Activated gamma-delta T cell treated with anti-CD3 and anti-CD28 coated beads, Interleukin-2, amount 50 U/mL, for 16 hours (primary cell): ENCODE data around the gene FAM83D.

Experiments
- DNase-seq: peaks from one replicate; pipeline ENCODE4 v3.0.0-alpha.2; 2020; ENCODE audit warnings: low read depth

The FAM83D gene

DNA sequence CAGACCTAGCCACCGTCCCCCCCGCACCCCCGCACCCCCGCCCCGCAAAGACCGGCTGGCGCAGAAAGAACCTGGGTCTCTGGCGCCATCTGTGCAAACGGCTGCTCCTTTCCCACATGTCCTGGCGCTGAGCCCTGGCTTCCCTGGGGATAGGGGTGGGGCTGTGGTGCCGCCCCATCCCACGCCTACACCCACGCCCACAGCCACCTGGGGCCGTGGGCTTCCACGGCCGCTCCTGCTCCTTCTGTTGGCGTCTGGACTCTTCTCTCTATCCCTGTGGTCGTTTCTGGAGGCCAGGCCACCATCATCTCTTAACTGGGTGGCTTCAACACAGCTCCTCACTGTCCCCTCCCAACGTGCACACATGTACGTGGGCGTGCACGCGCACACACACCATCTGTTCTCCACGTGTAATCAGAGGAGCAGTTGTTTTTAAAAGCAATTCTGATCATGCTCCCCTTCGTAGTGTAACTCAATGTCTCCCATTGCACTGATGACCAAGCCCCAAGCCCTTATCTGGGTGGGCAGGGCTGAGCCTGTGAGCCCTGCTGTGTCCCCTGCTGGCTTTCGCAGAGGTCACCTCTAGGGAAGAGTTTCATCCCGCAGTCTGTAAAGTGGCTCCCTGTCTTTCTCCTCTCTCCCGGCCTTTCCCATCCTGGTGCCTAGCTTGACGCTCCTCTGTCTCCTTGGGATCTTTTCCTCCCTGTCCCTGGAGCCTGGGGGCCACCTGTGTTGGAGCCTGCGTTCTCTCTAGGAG lies 31.9 kb upstream of the FAM83D start:
- no peak for DNase-seq

- DNase-seq = no peak
Measured at GRCh38 chr20:38895098-38895949, 30.9 kb upstream of the FAM83D start.

DNA sequence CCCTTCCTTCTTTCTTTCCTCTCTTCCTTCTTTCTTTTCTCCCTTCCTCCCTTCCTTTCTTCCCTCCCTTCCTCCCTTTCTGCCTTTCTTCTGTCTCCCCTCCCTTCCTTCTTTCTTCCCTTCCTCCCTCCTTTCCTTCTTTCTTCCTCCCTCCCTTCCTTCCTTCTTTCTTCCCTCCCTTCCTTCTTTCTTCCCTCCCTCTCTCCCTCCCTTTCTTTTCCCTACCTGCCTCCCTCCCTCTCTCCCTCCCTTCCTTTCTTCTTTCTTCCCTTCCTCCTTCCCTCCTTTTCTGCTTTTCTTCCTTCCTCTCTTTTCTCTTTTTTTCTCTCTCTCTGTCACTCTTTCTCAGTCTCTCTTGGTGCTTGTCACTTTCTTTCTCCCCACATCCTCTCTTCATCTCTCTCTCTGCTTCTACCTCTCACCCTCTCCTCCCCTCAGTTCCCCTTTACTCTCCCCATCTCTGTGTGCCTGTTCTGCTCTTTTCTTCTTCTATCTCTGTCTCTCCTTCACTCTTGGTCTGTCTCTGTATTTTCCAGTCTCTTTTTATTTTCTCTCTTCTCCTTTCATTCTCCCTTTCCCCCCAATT lies 30.1 kb upstream of the FAM83D start:
- DNase-seq = no peak

DNA sequence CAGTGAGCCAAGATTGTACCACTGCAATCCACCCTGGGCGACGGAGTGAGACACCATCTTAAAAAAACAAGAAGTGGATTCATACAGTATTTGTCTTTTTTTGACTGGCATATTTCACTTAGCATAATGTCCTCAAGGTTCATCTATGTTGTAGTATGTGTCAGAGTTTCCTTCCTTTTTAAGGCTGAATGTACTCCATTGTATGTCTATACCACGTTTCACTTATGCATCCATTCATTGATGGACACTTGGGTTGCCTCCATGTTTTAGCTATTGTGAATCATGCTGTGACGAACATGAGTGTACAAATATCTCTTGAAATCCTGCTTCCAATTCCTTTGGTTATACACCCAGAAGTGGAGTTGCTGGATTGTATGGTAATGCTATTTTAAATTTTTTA lies 28.9 kb upstream of the FAM83D start:
- DNase-seq = no peak

- DNase-seq = no peak
Measured at GRCh38 chr20:38900606-38901005, 25.6 kb upstream of the FAM83D start.

- no peak for DNase-seq
Measured at GRCh38 chr20:38902601-38903000, 23.6 kb upstream of the FAM83D start.

DNA sequence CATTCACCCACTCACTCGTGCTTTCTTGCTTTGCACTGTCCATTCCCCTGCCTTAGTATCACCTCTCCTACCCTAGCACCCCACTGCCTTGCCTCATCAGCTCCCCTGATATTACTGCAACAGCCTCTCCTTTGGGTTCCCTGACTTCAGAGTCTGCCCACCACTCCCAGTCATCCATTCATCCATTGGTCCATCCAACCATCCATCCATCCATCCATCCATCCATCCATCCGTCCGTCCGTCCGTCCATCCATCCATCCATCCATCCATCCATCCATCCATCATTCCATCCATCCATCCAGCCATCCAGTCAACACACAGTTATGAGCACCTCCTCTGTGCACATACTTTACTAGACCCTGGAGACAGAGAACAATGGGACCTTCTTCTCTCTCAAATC lies 22.9 kb upstream of the FAM83D start:
- DNase-seq = no peak

GRCh38 chr20:38905375-38905774 lies 20.8 kb upstream of the FAM83D start:
- DNase-seq = no peak

DNA sequence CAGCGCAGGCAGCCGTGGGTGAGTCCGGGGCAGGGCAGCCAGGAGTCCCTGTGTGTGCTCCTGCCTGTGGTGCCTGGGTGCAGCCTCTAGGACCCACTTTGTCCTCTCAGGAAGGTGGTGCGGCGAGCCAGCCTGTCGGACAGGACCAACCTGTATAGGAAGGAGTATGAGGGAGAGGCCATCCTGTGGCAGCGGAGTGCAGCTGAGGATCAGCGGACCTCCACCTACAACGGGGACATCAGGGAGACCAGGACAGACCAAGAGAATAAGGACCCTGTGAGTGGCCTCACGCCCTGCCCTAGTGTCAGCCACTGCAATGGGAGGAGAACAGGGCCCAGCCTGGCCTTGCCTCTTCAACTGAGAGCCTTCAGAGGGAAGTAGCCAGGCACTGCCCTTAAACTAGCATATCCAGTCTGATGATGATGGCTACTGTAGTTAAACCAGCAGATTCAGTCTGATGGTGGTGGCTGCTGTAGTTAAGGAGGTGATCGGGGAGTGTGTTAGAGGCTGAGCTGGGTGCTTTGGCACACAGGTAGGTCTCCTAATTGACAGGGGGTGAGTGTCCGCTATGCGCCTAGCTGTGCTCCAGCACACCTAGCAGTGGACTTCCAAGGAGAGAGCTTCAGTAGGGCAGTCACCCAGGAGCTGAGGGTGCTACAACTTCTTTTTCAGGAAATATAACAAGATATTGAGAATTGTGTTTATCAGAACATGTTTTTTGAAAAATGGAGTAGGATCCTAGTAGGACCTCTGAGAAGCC lies 18.1 kb upstream of the FAM83D start:
- no peak for DNase-seq

GRCh38 chr20:38915355-38915754 lies 10.9 kb upstream of the FAM83D start:
- no peak for DNase-seq

DNA sequence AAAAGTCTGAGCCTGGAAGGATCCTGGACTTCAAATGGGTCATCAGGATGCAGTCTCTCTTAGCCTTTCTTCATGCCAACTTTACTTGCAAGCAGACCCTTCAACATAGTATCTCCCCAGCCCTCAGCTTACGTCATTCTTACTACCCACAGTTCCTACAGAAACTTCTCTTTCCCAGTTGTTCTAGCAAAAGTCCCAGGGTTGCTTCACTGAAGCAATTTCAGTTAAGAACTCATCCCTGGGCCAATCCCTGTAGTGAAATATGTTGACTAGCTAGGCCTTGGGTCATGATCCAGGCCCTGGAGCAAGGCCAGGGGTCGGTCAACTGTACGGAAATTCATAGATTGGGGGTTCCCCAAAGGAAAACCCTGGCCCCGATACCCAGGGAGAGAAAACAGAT lies 8.6 kb upstream of the FAM83D start:
- no peak for DNase-seq

- DNase-seq = no peak
Measured at GRCh38 chr20:38918172-38918571, 8.0 kb upstream of the FAM83D start.

DNA sequence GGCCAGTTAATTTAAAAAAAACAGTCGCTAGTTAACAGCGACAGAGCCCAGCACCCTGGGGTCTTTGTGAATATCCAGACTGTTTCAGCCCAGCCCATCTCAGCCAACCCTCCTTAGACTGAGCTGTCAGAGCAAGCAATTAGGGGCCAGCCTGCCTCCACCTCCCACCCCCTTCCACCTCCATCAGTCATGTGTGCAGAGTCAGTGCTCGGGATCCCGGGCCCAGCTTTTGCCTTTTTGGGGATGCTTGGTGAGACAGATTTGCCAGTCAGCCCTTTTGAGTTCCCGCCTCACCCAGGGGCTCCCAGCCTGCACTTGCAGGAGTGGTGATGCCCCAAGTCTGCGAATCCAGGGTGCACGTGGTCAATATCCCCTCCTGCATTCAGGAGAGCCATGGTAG lies 6.5 kb upstream of the FAM83D start:
- no peak for DNase-seq

DNA sequence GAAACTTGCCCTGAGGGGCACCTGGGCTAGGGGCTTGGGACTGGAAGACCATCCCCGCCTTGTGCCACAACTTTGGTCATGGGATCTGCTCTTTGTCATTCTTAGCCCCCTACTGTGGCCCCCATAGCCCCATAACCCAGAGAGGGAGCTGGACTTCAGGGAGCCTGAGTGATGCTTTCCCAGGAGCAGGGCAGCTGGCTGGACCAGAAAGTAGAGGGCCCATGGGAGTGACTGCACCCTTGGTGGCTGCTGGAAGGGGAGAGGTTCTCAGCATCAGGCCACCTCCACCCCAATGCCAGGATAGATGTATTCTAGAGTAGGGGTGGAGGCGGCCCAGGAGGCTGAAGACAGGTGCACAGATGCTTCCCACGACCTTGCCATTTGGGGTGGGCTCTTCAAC lies 5.8 kb upstream of the FAM83D start:
- DNase-seq = no peak

GRCh38 chr20:38920851-38921250 lies 5.4 kb upstream of the FAM83D start:
- no peak for DNase-seq

DNA sequence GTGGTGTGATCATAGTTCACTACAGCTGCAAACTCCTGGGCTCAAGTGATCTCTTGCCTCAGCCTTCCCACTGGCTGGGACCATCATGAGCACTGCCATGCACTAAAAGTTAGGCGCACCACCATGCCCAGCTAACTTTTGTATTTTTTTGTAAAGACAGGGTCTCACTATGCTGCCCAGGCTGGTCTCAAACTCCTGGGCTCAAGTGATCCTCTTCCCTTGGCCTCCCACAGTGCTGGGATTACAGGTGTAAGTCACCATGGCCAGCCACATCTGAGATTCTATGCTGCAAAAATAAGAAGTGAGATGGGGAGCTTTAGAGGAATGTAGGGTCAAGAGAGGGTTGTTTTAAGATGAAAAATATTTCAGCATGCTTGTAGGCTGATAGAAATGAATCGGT lies 1.5 kb upstream of the FAM83D start:
- no peak for DNase-seq

- DNase-seq = no peak
Measured at GRCh38 chr20:38926934-38927616, 858 bp downstream of the FAM83D start.

- DNase-seq = no peak
Measured at GRCh38 chr20:38927902-38928578, 1.8 kb downstream of the FAM83D start.

DNA sequence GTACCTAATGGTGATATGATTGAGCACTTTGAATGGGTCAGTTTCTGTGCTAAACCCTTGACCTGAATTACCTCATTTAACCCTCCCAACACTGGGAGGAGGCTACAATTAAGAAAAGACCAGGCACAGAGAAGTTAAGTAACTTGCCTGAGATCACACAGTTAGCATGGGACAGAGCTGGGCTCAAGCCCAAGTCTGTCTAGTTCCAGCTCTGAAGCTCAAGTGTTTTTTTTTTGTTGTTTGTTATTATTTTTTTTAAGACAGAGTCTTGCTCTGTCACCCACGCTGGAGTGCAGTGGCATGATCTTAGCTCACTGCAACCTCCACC lies 4.0 kb downstream of the FAM83D start:
- no peak for DNase-seq

DNA sequence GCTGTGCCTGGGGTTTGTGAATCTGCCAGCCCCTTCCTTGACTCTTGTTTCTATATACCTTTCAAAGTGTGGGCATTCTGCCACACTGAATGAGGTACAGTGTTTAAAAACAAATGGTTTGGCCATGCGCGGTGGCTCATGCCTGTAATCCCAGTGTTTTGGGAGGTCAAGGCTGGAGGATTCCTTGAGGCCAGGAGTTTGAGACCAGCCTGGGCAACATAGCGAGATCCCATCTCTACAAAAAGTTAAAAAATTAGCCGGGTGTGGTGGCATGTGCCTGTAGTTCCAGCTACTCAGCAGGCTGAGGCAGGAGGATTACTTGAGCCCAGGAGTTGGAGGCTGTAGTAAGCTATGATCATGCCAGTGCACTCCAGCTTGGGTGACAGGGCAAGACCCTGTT lies 5.8 kb downstream of the FAM83D start:
- DNase-seq = no peak

DNA sequence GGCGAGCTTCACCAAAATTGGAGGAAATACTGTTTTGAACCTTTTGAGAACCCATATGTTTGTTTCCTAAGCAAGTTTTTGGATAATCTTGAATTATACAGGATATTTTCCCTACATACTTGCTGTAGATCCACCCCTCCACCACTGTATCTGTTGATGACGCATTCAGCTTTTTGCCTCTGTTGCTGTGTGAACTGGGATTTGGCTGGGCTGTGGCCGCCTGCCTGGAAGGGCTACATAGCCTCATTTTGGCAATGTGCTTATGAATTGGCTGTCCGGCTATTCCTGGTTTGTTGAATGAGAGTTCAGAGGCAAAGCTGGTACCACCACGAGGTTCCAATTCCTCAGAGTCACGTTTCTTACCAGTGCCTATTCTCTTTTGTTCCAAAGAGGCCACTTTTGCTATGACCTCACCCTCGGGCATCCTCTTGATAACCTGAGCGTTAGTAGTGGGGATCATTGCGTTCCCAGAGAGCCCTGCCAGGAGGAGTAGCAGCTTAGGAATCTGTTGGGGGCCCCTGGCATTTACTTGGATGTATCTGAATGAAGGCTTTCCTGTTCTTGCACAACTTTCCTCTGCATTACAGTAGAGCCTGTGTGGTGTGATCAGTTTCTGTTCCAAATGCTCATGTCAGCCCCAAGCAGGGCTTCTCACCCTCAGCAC lies 6.4 kb downstream of the FAM83D start:
- no peak for DNase-seq
